BLaER1 (cell line): ENCODE results near the gene PLA2G4E.
A peak's percentile ranks its signal among the peaks of the same experiment; 100 is the strongest.

Source experiments
- H3K27ac ChIP-seq: shearing (Covaris generic); formaldehyde crosslinking; 2 replicates; pipeline ENCODE4 v1.8.1; 2022
- H3K27me3 ChIP-seq: shearing (Covaris generic); formaldehyde crosslinking; 2 replicates; pipeline ENCODE4 v1.8.1; 2022
- H3K36me3 ChIP-seq: shearing (Covaris generic); formaldehyde crosslinking; 2 replicates; pipeline ENCODE4 v1.8.1; 2022
- H3K4me1 ChIP-seq: shearing (Covaris generic); formaldehyde crosslinking; 2 replicates; pipeline ENCODE4 v1.8.1; 2022
- H3K4me2 ChIP-seq: shearing (Covaris generic); formaldehyde crosslinking; 2 replicates; pipeline ENCODE4 v1.8.1; 2022
- H3K4me3 ChIP-seq: shearing (Covaris generic); formaldehyde crosslinking; 2 replicates; pipeline ENCODE4 v1.8.1; 2022
- H3K9ac ChIP-seq: shearing (Covaris generic); formaldehyde crosslinking; 2 replicates; pipeline ENCODE4 v1.8.1; 2022
- H3K9me3 ChIP-seq: shearing (Covaris generic); formaldehyde crosslinking; 2 replicates; pipeline ENCODE4 v1.8.1; 2022
- H4K20me1 ChIP-seq: shearing (Covaris generic); formaldehyde crosslinking; 2 replicates; pipeline ENCODE4 v1.8.1; 2022
- Cebpa-rat ChIP-seq: shearing (Covaris generic); IDR thresholded peaks from 2 replicates; pipeline ENCODE4 v1.8.1; 2022

PLA2G4E gene

GRCh38 chr15:41979493-41980266 lies 41.2 kb downstream of the PLA2G4E start:
- Histone ChIP-seq H3K9me3 (no peaks in the 10 kb centered on the region), H3K4me3 (no peak overlapping the region), H3K4me2 (no peak overlapping the region), H3K4me1 (no peaks in the 10 kb centered on the region), H3K9ac (no peak overlapping the region), H3K27ac (no peak overlapping the region), H3K27me3 (no peaks in the 10 kb centered on the region), H4K20me1 (no peaks in the 10 kb centered on the region), H3K36me3 (no peaks in the 10 kb centered on the region)
- TF ChIP-seq Cebpa-rat, result no peak

- Histone ChIP-seq H3K4me1 (no peaks in the 10 kb centered on the region), H3K9ac (no peak overlapping the region), H3K36me3 (no peaks in the 10 kb centered on the region), H3K27me3 (no peaks in the 10 kb centered on the region), H3K9me3 (no peaks in the 10 kb centered on the region), H4K20me1 (no peaks in the 10 kb centered on the region), H3K27ac (no peak overlapping the region), H3K4me3 (no peak overlapping the region), H3K4me2 (no peak overlapping the region)
- TF ChIP-seq Cebpa-rat, result no peak
These were observed 42.3 kb downstream of the PLA2G4E start for GRCh38 chr15:41978534-41978933.

DNA sequence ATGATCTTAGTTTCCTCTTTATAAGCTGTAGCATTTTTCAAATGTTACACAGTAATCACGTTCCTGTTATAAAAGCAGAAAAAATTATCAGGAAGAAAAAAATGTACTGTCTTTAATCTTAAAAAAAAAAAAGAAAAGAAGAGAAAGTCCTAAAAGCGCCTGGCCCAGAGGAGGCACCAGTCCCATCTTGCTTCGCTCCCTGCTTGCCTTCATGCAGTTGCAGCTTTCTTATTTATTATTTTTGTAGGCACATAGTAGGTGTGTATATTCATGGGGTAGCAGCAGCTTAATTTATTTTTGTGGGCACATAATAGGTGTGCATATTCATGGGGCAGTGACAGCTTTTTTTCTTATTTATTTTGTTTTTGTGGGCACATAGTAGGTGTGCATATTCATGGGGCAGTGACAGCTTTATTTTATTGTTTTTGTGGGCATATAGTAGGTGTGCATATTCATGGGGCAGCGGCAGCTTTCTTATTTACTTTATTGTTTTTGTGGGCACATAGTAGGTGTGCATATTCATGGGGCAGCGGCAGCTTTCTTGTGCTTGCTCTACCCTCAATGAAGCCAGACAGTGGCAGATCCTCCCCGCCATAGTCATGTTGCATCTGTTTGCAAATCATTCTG lies 43.0 kb downstream of the PLA2G4E start:
- peaks cover 5% of the 10 kb centered on the region for H3K4me1 ChIP-seq
- no peak overlapping the region for H3K4me3 ChIP-seq
- no peaks in the 10 kb centered on the region for H3K36me3 ChIP-seq
- no peaks in the 10 kb centered on the region for H3K9me3 ChIP-seq
- no peaks in the 10 kb centered on the region for H3K27me3 ChIP-seq
- H3K27ac ChIP-seq, result no peak overlapping the region
- no peaks in the 10 kb centered on the region for H4K20me1 ChIP-seq
- H3K9ac ChIP-seq, result no peak overlapping the region
- H3K4me2 ChIP-seq, result no peak overlapping the region
- no peak for TF ChIP-seq Cebpa-rat

DNA sequence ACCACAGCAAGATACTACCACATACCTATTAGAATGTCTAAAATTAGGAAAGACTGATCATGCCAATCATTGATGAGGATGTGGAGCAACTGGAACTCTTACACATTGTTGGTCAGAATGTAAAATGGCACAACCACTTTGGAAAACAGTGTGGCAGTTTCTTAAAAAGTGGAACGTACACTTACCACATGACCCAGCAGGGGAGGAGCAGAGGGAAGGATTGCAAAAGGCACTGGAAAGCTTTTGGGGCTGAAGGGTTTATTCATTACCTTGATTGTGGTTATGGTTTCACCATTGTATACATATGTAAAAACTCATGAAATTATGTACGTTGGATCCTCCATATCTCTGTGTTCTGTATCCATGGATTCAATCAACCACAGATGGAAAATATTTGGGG lies 45.2 kb downstream of the PLA2G4E start:
- no peak for TF ChIP-seq Cebpa-rat
- H3K9me3 ChIP-seq, result no peaks in the 10 kb centered on the region

GRCh38 chr15:41974041-41974440 lies 46.8 kb downstream of the PLA2G4E start:
- Histone ChIP-seq H3K4me2 (no peak overlapping the region), H3K27me3 (no peaks in the 10 kb centered on the region), H3K4me1 (peaks cover 35% of the 10 kb centered on the region), H3K4me3 (no peak overlapping the region), H3K9ac (no peak overlapping the region), H3K27ac (no peak overlapping the region), H4K20me1 (peaks cover 28% of the 10 kb centered on the region), H3K9me3 (no peaks in the 10 kb centered on the region), H3K36me3 (no peaks in the 10 kb centered on the region)
- TF ChIP-seq Cebpa-rat, result no peak

More for the DNA sequence above, 45.2 kb downstream of the PLA2G4E start:
- Histone ChIP-seq H3K4me2 (no peak overlapping the region), H3K36me3 (no peaks in the 10 kb centered on the region), H4K20me1 (peaks cover 11% of the 10 kb centered on the region), H3K4me1 (peaks cover 19% of the 10 kb centered on the region), H3K27me3 (no peaks in the 10 kb centered on the region), H3K27ac (no peak overlapping the region), H3K9ac (no peak overlapping the region), H3K4me3 (no peak overlapping the region)

DNA sequence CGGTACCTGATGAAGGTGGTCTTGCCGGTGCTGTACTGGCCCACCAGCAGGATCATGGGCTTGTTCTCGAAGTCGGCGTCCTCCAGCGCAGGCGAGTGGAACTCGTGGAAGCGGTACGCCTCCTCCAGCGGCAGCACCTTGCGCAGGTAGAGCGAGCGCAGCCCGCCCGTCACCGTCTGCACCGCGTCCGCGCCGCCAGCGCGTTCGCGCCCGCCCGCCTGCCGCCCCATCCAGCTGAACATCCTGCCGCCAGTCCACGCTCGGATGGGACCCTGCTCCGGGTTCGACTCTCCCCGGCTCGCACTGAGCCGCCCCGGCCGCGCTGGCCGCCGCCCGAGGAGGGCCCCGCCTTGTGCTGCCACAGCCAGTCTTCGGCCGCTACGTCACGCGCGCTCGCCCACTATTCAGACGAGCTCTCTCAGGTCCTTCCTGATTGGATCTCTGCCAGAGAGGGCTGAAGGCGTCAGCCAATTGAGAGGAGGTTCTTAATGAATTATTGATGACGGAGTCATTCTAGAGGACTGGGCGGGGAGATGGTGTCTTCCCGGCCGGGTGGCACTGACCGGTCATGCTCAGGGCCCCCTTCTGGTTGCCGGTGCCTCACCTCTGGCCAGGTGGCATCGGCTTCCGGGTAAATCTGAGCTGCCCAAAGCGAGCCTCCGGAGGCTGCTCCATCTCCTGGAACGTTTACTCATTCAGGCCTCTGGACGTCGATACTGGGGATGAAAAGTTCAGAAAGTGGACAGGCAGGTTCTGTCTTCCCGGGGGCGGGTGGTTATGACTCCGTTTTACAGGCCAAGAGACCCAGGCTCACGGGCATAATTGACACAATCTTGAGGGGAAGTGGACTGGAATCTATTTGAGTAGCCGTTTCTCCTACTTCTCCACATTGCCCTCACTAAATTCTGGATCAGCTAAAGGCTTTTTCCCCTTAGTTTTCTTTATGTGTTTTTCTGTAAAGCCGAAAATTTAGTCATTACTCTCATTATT lies 48.3 kb downstream of the PLA2G4E start, which contains the start of gene EHD4:
TSS of gene EHD4 (minus strand) at position 305 of the 990 bp plus-strand sequence. CDS start at position 242, 63 bp downstream.
- H3K27me3 ChIP-seq, result no peaks in the 10 kb centered on the region
- H3K4me3 ChIP-seq, result peak within 1 kb of the TSS; percentile 89
- no peaks in the 10 kb centered on the region for H3K9me3 ChIP-seq
- H3K4me1 ChIP-seq, result peaks cover 50% of the 10 kb centered on the region
- peak within 1 kb of the TSS; percentile 75 for H3K9ac ChIP-seq
- peaks cover 28% of the 10 kb centered on the region for H4K20me1 ChIP-seq
- H3K36me3 ChIP-seq, result no peaks in the 10 kb centered on the region
- H3K4me2 ChIP-seq, result peak within 1 kb of the TSS; percentile 97
- TF ChIP-seq Cebpa-rat, result no peak
- peak within 1 kb of the TSS; percentile 8; the same call in 1 of the 2 replicates for H3K27ac ChIP-seq

DNA sequence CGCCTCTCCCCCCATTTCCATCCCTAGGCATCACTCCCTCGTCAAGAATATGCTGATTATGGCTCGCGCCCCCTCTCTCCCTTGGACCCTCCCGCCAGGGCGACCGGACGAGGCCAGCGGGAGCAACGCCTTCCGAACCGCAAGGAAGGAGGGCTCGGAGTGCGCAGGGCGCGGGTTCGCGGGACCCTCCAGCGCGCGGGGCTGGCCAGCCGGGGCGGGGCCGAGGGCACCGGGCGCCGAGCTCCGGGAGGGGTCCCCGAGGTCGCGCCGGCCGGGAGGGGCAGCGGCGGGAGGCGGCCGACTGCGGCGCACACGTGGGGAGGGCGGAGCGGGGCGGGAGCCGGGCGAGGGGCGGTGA lies 49.0 kb downstream of the PLA2G4E start:
- peak overlapping the region; percentile 8; the same call in 1 of the 2 replicates for H3K27ac ChIP-seq

GRCh38 chr15:41971089-41971894 lies 49.5 kb downstream of the PLA2G4E start:
- peak overlapping the region; percentile 89 for H3K4me3 ChIP-seq
- H3K4me1 ChIP-seq, result peaks cover 62% of the 10 kb centered on the region
- H3K36me3 ChIP-seq, result no peaks in the 10 kb centered on the region
- H3K4me2 ChIP-seq, result peak overlapping the region; percentile 97
- H3K9me3 ChIP-seq, result no peaks in the 10 kb centered on the region
- no peak for TF ChIP-seq Cebpa-rat
- H3K9ac ChIP-seq, result peak overlapping the region; percentile 75
- no peaks in the 10 kb centered on the region for H3K27me3 ChIP-seq
- H3K27ac ChIP-seq, result peak overlapping the region; percentile 8; the same call in 1 of the 2 replicates
- peaks cover 28% of the 10 kb centered on the region for H4K20me1 ChIP-seq

More for the DNA sequence above, 49.0 kb downstream of the PLA2G4E start:
- Histone ChIP-seq H3K9ac (peak overlapping the region; percentile 75), H4K20me1 (peaks cover 28% of the 10 kb centered on the region), H3K4me2 (peak overlapping the region; percentile 97), H3K4me1 (peaks cover 56% of the 10 kb centered on the region), H3K9me3 (no peaks in the 10 kb centered on the region), H3K36me3 (no peaks in the 10 kb centered on the region), H3K27me3 (no peaks in the 10 kb centered on the region), H3K4me3 (peak overlapping the region; percentile 89)
- TF ChIP-seq Cebpa-rat, result no peak

GRCh38 chr15:41970456-41970855 lies 50.4 kb downstream of the PLA2G4E start:
- H3K9me3 ChIP-seq, result no peaks in the 10 kb centered on the region
- peaks cover 70% of the 10 kb centered on the region for H3K4me1 ChIP-seq
- H3K36me3 ChIP-seq, result no peaks in the 10 kb centered on the region
- no peak overlapping the region for H3K9ac ChIP-seq
- no peaks in the 10 kb centered on the region for H3K27me3 ChIP-seq
- H4K20me1 ChIP-seq, result peaks cover 28% of the 10 kb centered on the region
- H3K4me3 ChIP-seq, result no peak overlapping the region
- peak overlapping the region; percentile 97 for H3K4me2 ChIP-seq
- no peak overlapping the region for H3K27ac ChIP-seq
- TF ChIP-seq Cebpa-rat, result no peak
